ENCODE results near the gene CSTA.
A peak's percentile ranks its signal among the peaks of the same experiment; 100 is the strongest.

The CSTA gene

DNA sequence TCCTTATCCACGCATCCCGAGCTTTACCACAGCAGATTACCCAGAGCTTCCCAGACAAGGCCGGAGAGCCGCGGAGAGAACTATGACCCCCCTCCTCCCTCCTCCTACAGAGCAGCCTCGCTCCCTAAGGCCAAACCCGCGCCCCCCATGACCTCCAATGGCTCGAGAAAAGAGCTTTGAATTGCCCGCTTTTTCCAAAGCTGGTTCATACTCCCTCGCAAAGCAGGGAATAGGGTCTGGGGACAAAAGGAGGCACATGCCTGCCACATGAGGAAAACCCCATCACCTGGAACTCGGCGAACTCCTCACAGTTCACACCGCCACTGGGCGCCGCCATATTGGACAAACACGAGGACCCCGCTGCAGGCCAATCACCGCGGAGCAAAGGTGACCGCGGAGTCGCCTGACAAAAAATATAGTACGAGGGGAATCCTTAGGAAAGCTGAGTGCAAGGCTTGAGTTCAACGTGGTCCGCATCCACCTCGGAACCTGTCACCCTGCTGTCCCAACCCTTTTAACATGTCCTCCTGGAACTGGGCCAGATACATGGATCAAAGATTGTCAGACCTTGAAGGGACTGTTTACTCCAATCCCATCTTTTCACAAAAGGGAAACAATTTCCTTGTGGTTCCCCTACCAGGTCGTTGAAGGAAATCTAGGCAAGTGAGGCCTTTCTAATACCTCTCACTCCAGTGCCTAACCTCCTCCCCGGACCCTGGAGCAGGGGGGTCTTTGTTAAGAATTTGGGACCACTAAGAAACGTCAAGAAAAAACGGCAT lies 58.0 kb downstream of the CSTA start, which contains the start of gene MIX23:
Gene MIX23 (minus strand): TSS at position 344 of the 779 bp plus-strand sequence. CDS start 7 bp downstream, at position 337.
- DNase-seq (ENCODE audit: low read depth): peak; percentile 86

GRCh38 chr3:122383771-122384697 lies 59.0 kb downstream of the CSTA start, which contains the start of gene FAM162A:
TSS of gene FAM162A (plus strand) at chr3:122384182. CDS start at chr3:122384266, 84 bp downstream.
- peak; percentile 88 for DNase-seq (ENCODE audit: low read depth)

- no peak for DNase-seq (ENCODE audit: low read depth)
Measured at GRCh38 chr3:122387709-122388108, 62.7 kb downstream of the CSTA start.

- DNase-seq (ENCODE audit: low read depth): no peak
Measured at GRCh38 chr3:122389197-122389596, 64.1 kb downstream of the CSTA start.

DNA sequence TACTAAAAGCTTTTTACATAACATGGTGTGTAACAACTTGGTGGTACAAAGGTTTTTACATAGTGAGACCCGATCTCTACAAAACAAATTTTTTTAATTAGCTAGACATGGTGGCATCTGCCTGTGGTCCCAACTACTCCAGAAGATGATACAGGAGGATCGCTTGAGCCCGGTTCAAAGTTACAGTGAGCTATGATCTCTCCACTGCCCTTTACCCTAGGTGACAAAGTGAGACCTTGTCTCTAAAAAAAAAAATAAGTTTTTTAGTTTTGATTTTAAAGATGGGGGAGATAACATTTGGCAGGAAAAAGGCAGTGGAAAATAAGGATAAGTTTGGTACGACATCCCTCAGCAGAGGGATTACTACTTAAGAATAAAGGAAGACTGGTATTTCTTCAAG lies 64.8 kb downstream of the CSTA start:
- no peak for DNase-seq (ENCODE audit: low read depth)

DNA sequence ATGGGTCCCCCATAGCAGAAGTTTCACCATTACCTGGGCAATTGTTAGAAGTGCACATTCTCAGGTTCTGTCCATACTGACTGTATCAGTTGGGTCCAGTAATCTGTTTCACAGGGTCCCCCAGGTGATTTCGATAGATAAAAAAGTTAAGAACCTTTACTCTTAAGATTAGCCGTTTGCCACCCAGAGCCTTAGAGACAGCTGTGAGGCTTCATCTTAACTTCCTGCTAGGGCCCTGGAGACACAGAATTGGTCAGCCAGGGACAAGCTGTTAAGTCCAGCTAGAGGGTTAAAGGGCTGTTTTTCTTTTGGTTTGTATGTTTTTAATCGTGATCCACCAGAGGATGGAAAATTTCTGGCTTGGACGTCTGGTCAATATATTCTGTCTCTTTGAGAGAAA lies 65.6 kb downstream of the CSTA start:
- no peak for DNase-seq (ENCODE audit: low read depth)
